CD4-positive, CD25-positive, alpha-beta regulatory T cell (primary cell): ENCODE results near the gene EIF5. TPM values are rescaled to one million over a fixed set of nuclear protein-coding genes. Genes with fewer than 3 reads are reported as not detected.
A peak's percentile ranks its signal among the peaks of the same experiment; 100 is the strongest.

Experiments
- ATAC-seq, 2 donors: fragments of 150-1000 bp; cut with Tn5 transposase; one replicate each; pipeline ENCODE4 v1.10.0; 2021; ENCODE audit warnings: low read depth in 2 of 2, moderate number of reproducible peaks in 2 of 2, moderate library complexity in 1 of 2
- DNase-seq, 3 donors: peaks; one replicate each; pipeline versions ENCODE4 v3.0.0 to v3.0.0-alpha.2; 2012 to 2022; ENCODE audit warnings: mixed read lengths in 1 of 3
- H3K27ac ChIP-seq: one replicate; pipeline ENCODE4 v1.7.0; 2013; ENCODE audit warnings: mild to moderate bottlenecking, low read length; ENCODE audit not compliant: insufficient read depth, poor library complexity, severe bottlenecking
- H3K27me3 ChIP-seq: one replicate; pipeline ENCODE4 v1.7.0; 2013; ENCODE audit warnings: low read length; ENCODE audit not compliant: control insufficient read depth, insufficient read depth
- H3K36me3 ChIP-seq: one replicate; pipeline ENCODE4 v1.7.0; 2013; ENCODE audit warnings: mild to moderate bottlenecking, low read length, moderate library complexity; ENCODE audit not compliant: control insufficient read depth, insufficient read depth
- H3K4me1 ChIP-seq: 2 replicates; pipeline ENCODE4 v1.7.0; 2013; ENCODE audit warnings: mild to moderate bottlenecking, low read length; ENCODE audit not compliant: insufficient read depth, control insufficient read depth, poor library complexity, severe bottlenecking
- H3K4me3 ChIP-seq: one replicate; pipeline ENCODE4 v1.7.0; 2013; ENCODE audit warnings: low read depth, mild to moderate bottlenecking, low read length, moderate library complexity
- H3K9me3 ChIP-seq, 2 experiments: 1 replicate in 1 of 2; 2 replicates in 1 of 2; pipeline ENCODE4 v1.7.0; 2013; ENCODE audit warnings: low read length in 2 of 2, mild to moderate bottlenecking in 1 of 2, moderate library complexity in 1 of 2; ENCODE audit not compliant: control insufficient read depth in 2 of 2
- H3K27ac Mint-ChIP-seq, 3 donors: one replicate each; pipeline ENCODE4 v1.8.0; 2020 to 2022; ENCODE audit warnings: mild to moderate bottlenecking in 3 of 3, mixed read lengths in 3 of 3, moderate library complexity in 2 of 3
- H3K27me3 Mint-ChIP-seq: one replicate; pipeline ENCODE4 v1.8.0; 2022; ENCODE audit warnings: mild to moderate bottlenecking, mixed read lengths
- H3K36me3 Mint-ChIP-seq: one replicate; pipeline ENCODE4 v1.8.0; 2020; ENCODE audit warnings: mixed read lengths
- H3K4me1 Mint-ChIP-seq, 4 donors: one replicate each; pipeline ENCODE4 v1.8.0; 2020 to 2022; ENCODE audit warnings: mixed read lengths in 4 of 4, mild to moderate bottlenecking in 1 of 4
- H3K4me3 Mint-ChIP-seq, 4 donors: one replicate each; pipeline ENCODE4 v1.8.0; 2020 to 2022; ENCODE audit warnings: mild to moderate bottlenecking in 4 of 4, mixed read lengths in 4 of 4, moderate library complexity in 3 of 4
- H3K9me3 Mint-ChIP-seq, 7 donors: one replicate each; pipeline ENCODE4 v1.8.0; 2020 to 2022; ENCODE audit warnings: mixed read lengths in 7 of 7, mild to moderate bottlenecking in 3 of 7, moderate library complexity in 2 of 7
- polyA plus RNA-seq, 4 donors: library from polyadenylated mRNA; unstranded; fragments of 300-500 nt; fragmentation: Illumina TruSeq; gene quantifications; one replicate each; pipeline ENCODE4 v1.2.3, GENCODE V29; 2021
- total RNA-seq: library from RNA; stranded (reverse); gene quantifications from one replicate; pipeline ENCODE4 v1.2.3, GENCODE V29; 2022

The EIF5 gene
- 675 TPM for total RNA-seq
- 100 to 1,000 TPM; 364 to 387 (median 370) TPM for polyA plus RNA-seq

GRCh38 chr14:103333754-103334643 is at the start of gene EIF5:
Gene EIF5, plus strand, starts transcription at chr14:103334237. Its CDS starts 1,624 bp downstream, at chr14:103335861.
- H3K9me3 ChIP-seq, result no peaks in the 10 kb centered on the region
- H3K4me3 ChIP-seq, result peak within 1 kb of the TSS; percentile 95
- ATAC-seq (peak; percentile 90 to 93), DNase-seq (peak; percentile 99)
- peak within 1 kb of the TSS; percentile 98 for H3K27ac ChIP-seq
- H3K36me3 ChIP-seq, result peaks cover 37% of the 10 kb centered on the region
- H3K4me1 Mint-ChIP-seq, result peaks cover 21 to 52% (median 37%) of the 10 kb centered on the region in 4 donors
- H3K4me1 ChIP-seq, result peaks cover 37% of the 10 kb centered on the region
- H3K4me3 Mint-ChIP-seq, result peak within 1 kb of the TSS; percentile 96 to 100 (median 98)
- H3K9me3 Mint-ChIP-seq, result peaks cover 0 to 2% (median 0%) of the 10 kb centered on the region in 7 donors
- H3K36me3 Mint-ChIP-seq, result peaks cover 36% of the 10 kb centered on the region
- H3K27me3 ChIP-seq, result no peaks in the 10 kb centered on the region
- peaks cover 10% of the 10 kb centered on the region for H3K27me3 Mint-ChIP-seq
- peak within 1 kb of the TSS; percentile 96 to 99 (median 98) for H3K27ac Mint-ChIP-seq

- no peaks in the 10 kb centered on the region for H3K36me3 ChIP-seq
- H3K27me3 ChIP-seq, result peaks cover 9% of the 10 kb centered on the region
- H3K4me1 Mint-ChIP-seq, result peaks cover 0 to 19% (median 4%) of the 10 kb centered on the region in 4 donors
- H3K4me3 ChIP-seq, result no peak overlapping the region
- H3K9me3 ChIP-seq, result no peaks in the 10 kb centered on the region
- H3K9me3 Mint-ChIP-seq, result peaks cover 0 to 10% (median 0%) of the 10 kb centered on the region in 7 donors
- no peaks in the 10 kb centered on the region for H3K36me3 Mint-ChIP-seq
- DNase-seq (no peak), ATAC-seq (no peak)
- no peak overlapping the region for H3K4me3 Mint-ChIP-seq
- no peaks in the 10 kb centered on the region for H3K4me1 ChIP-seq
- no peak overlapping the region for H3K27ac ChIP-seq
- H3K27me3 Mint-ChIP-seq, result peaks cover 68% of the 10 kb centered on the region
- H3K27ac Mint-ChIP-seq, result no peak overlapping the region
Observed at GRCh38 chr14:103284574-103285467, 49.2 kb upstream of the EIF5 start.

- Mint-ChIP-seq H3K27ac (no peak overlapping the region), H3K9me3 (peaks cover 0 to 3% (median 0%) of the 10 kb centered on the region in 7 donors), H3K4me3 (peak overlapping the region in 1 of 4 donors; percentile 21), H3K27me3 (peaks cover 61% of the 10 kb centered on the region), H3K4me1 (peaks cover 0 to 10% (median 0%) of the 10 kb centered on the region in 4 donors), H3K36me3 (no peaks in the 10 kb centered on the region)
- ATAC-seq (no peak), DNase-seq (no peak)
- Histone ChIP-seq H3K4me1 (no peaks in the 10 kb centered on the region), H3K27me3 (peaks cover 7% of the 10 kb centered on the region), H3K9me3 (no peaks in the 10 kb centered on the region), H3K27ac (no peak overlapping the region), H3K36me3 (no peaks in the 10 kb centered on the region), H3K4me3 (no peak overlapping the region)
Observed at GRCh38 chr14:103286460-103286859, 47.6 kb upstream of the EIF5 start.

GRCh38 chr14:103286968-103287850 is 46.8 kb upstream of the EIF5 start:
- Mint-ChIP-seq H3K4me3 (no peak overlapping the region), H3K36me3 (no peaks in the 10 kb centered on the region), H3K9me3 (peaks cover 0 to 2% (median 0%) of the 10 kb centered on the region in 7 donors), H3K4me1 (peaks cover 0 to 10% (median 0%) of the 10 kb centered on the region in 4 donors), H3K27ac (no peak overlapping the region), H3K27me3 (peaks cover 60% of the 10 kb centered on the region)
- Histone ChIP-seq H3K4me1 (no peaks in the 10 kb centered on the region), H3K9me3 (no peaks in the 10 kb centered on the region), H3K27ac (no peak overlapping the region), H3K36me3 (no peaks in the 10 kb centered on the region), H3K4me3 (no peak overlapping the region), H3K27me3 (peaks cover 3% of the 10 kb centered on the region)
- DNase-seq (no peak), ATAC-seq (no peak)

- Histone ChIP-seq H3K9me3 (no peaks in the 10 kb centered on the region), H3K36me3 (no peaks in the 10 kb centered on the region), H3K4me3 (no peak overlapping the region), H3K27ac (no peak overlapping the region), H3K27me3 (peaks cover 3% of the 10 kb centered on the region), H3K4me1 (no peaks in the 10 kb centered on the region)
- DNase-seq, result no peak
- H3K27ac Mint-ChIP-seq, result no peak overlapping the region
- H3K27me3 Mint-ChIP-seq, result peaks cover 64% of the 10 kb centered on the region
- H3K4me1 Mint-ChIP-seq, result peaks cover 0 to 10% (median 1%) of the 10 kb centered on the region in 4 donors
- H3K9me3 Mint-ChIP-seq, result peaks cover 0 to 2% (median 0%) of the 10 kb centered on the region in 7 donors
- no peaks in the 10 kb centered on the region for H3K36me3 Mint-ChIP-seq
- H3K4me3 Mint-ChIP-seq, result no peak overlapping the region
- no peak for ATAC-seq
Observed at GRCh38 chr14:103288076-103288766, 45.8 kb upstream of the EIF5 start.

- Histone ChIP-seq H3K4me1 (no peaks in the 10 kb centered on the region), H3K4me3 (no peak overlapping the region), H3K27me3 (peaks cover 1% of the 10 kb centered on the region), H3K27ac (no peak overlapping the region), H3K9me3 (no peaks in the 10 kb centered on the region), H3K36me3 (no peaks in the 10 kb centered on the region)
- Mint-ChIP-seq H3K27ac (no peak overlapping the region), H3K27me3 (peaks cover 56% of the 10 kb centered on the region), H3K9me3 (peaks cover 0 to 2% (median 0%) of the 10 kb centered on the region in 7 donors), H3K4me3 (no peak overlapping the region), H3K4me1 (peaks cover 0 to 2% (median under 1%) of the 10 kb centered on the region in 4 donors), H3K36me3 (no peaks in the 10 kb centered on the region)
- ATAC-seq (no peak), DNase-seq (no peak)
Observed at GRCh38 chr14:103290056-103290455, 44.0 kb upstream of the EIF5 start.
